GM18526 (cell line): ENCODE results near the gene TGFA.

Source experiments
- POLR2A ChIP-seq: IDR thresholded peaks from 3 replicates; pipeline ENCODE4 v1.6.1; 2011; ENCODE audit not compliant: insufficient read length; ENCODE audit errors: extremely low read depth

The TGFA gene

DNA sequence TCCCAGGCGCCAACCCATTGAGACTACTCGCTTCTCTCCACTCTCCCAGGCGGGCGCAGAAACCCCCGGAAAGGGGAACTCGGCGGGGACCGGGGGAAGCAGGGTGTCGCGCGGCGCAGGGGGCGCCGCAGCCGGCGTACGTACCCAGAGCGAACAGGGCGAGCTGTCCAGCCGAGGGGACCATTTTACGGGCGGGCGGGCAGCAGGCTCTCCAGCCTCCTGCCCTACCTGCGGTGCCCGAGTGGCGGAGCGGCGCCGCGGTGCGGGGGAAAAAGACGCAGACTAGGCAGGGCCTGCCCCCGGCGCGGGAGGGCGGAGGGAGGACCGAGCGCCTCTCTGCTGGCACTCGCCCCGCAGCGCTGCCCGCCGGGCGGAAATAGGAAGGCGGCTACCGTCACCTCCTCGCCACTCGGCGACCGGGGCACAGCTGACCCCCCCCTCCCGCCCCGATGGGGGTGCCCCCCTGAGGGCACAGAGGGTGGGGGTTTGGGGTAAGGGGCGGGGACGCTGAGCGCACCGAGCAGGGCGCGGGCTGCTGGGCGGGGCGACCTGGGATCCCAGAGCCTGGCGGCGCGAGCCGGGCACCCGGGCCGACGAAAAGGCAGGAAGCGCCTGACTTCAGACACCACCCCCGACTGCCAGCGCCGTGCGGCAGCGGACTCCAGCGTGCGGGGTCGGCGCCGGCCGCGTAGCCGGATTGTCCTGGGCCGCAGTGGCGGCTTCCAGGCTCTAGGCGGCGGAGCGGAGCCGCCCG is at the start of gene TGFA:
Gene TGFA (minus strand): TSS at position 243 of the 754 bp plus-strand sequence. CDS start 59 bp downstream, at position 184.
- TF ChIP-seq POLR2A, result no peak

DNA sequence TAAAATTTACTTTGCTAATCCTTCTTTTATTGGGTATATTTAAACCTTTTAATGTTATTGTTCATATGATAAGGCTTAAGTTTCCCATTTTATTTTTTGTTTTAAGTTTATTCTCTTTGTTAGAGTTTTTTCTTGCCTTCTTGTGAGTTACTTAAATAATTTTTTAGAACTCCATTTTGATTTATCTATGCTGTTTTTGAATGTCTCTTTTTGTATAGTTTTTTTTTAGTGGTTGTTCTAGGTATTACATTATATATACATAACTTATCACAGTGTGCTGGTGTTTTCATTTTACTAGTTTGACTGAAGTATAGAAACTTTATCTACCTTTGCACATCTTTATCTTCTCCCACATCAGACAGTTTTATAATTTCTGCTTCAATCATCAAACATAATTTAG is 49.4 kb upstream of the TGFA start:
- TF ChIP-seq POLR2A, result no peak

DNA sequence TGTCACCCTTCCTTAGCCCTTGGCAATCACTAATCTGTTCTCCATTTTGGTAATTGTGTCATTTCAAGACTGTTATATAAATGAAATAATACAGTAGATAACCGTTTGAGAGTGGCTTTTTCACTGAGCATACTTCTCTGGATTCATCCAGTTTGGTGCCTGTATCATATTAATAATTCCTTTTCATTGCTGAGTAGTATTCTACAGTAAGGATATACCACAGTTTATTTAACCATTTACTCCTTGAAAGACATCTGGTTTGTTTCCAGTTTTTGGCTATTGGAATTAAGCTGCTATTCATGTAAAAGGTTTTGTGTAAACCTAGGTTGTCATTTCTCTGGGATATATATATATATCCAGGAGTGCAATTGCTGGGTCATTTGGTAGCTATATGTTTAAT is 44.6 kb upstream of the TGFA start:
- no peak for TF ChIP-seq POLR2A

DNA sequence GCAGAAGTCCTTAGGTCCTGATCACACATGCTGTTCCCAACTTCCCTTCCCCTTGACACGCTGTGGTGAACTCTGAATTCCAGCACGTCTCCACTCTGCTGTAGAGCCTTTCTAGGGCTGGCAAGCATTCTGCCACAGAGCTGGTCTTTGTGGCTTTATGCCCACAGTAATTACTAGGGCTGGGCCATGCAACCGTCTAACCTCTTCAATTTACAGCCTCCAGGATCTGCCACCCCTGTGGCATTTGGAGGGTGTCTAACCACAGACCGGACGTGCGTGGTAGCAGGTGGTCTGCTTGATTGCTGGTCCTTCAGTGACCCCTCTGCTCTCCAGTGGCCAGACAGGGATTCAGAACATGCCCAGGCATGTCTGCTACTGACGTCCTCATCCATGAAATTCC is 43.1 kb upstream of the TGFA start:
- TF ChIP-seq POLR2A, result no peak

DNA sequence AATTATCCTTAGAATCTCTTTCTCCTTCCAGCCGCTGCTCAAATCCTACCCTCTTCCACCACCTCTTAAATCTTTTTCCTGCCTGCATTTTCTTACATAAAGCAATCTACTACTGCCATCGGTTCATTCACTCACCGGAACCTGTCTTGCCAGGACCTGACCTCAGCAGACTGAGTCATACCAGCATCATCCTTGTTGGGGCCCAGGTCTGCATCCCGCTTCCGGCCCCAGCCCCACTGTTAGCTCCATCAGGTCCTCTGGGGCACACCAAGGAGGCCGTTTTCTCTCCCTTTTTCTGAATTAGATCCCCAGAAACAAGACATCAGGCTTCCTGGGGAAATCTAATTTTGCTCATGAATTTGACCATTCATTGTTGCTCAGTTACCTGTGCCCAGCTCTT is 42.7 kb upstream of the TGFA start:
- no peak for TF ChIP-seq POLR2A

DNA sequence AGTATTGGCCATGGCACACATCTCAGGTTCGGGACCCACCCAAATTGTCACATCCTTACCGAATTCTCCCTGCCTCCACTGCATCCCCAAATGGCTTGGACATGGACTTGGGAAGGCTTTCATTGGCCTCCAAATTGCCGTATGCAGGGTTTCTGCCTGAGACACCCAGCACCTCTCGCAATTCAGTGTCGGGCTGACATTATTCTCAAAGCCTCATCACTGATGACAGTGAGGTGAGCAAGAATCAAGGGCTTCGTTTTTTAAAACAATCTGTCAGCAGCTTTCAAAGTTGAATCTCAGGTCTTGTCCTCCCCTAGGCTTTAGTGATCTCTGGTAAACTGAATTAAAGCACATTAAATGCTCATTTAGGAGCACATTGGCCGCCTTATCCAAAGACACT is 29.5 kb upstream of the TGFA start:
- TF ChIP-seq POLR2A, result no peak

DNA sequence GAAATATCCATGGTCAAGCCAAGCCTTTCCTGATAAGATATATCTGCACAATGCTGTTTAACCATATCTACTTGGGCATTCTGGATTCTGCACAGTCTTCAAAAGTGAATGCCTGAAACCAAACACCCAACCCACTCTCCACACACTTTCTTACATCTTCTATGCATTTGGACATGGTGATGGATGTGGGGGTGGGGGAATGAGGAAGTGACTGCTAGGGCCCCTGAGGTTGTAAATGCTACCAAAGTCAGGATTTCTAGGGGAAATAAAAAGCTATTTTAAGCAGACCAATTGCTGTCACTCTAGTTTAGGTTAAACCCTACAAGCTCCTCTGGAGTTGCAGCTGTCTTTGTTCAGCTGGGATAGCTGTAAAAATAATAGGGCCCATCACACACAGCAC is 26.7 kb upstream of the TGFA start:
- TF ChIP-seq POLR2A, result no peak

DNA sequence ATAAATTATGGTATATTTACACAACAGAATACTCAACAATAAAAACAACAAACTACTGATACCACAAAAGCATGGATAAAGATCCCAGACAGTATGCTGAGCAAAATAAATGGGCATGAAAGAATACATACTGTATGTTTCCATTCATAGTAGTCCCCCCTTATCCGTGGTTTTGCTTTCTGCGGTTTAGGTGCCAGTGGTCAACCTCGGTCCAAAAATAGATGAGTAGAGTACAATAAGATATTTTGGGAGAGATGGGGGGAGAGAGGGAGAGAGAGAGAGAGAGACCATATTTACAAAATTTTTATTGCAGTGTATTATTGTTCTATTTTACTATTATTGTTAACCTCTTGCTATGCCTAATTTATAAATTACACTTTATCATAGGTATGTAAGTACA is 21.0 kb upstream of the TGFA start:
- no peak for TF ChIP-seq POLR2A

DNA sequence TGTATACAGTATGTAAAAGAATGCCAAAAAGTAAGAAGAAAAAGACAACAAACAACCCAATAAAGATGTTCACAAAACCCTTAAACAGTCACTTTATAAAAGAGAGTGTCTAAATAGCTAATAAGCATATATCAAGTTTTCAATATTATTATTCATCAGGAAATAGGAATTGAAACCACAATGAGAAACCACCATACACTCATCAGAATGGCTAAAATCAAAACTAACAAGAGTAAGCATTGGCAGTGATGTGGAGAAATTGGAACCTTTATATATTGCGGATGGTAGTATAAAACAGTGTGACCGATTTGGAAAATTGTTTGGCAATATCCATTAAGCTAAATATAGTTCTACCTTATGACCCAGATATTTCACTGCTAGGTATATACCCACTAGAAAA is 20.5 kb upstream of the TGFA start:
- no peak for TF ChIP-seq POLR2A

DNA sequence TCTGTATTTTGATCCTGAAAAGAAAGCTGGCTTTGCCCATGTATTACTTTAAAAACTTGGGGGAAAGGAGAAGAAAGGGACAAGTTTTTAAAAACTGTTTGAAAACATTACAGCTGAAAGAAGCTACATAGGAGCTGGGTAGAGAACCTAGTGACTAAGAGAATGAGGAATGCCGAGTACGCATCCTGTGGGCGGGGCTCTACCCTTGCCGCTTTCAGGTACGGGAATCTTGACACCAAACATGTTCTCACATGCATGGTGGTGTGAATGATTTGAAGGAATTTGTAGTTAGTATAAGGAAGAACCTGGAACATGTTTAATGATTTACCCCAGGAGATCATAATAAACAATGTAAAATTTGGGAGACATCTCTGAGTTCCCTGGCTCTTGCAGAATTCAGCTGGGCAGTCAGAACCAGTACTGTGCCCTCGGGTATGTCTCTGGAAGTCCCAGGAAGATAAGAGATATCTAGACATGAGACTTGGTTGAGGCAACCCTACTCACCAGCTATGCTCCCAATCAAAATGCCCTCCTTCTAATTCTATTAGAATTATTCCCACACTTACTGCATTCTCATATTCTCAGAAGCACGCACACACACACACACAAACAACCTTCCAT is 16.5 kb upstream of the TGFA start:
- no peak for TF ChIP-seq POLR2A

DNA sequence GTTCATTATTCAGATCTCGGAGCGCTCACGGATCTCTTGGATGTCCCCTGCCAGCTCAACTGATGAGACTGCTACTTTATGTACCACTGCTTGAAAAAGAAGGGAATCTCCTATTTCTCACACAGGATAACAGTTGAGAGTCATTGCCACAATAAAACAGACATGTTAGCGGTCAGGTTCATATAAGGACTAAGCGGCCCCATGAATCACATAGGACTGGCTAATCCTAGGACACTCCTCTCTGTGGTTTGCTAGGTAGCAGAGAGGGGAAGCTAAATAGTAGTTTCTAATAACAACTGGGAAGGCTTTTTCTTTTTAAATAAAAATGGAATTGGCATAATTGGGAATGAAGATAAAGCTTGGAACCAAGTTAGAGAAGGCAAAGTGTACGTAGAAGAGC is 15.9 kb upstream of the TGFA start:
- no peak for TF ChIP-seq POLR2A

DNA sequence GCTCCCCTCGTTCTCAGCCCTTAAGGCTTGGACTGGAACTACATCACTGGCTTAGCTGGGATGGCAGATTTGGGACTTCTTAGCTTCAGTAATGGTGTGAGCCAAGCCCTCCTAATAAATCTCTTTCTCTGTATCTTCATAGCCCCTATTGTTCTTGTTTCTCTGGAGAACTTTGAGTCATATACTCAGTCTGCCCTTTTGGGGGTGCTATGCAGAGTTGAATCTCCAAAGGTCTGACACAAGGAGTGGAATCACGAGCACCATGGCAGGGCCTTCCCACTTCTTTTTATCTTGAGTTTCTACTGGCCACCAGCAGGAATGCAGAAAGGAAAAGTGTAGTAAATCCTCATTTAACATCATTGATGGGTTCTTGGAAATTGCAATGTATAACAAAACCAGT is 13.3 kb upstream of the TGFA start:
- no peak for TF ChIP-seq POLR2A

DNA sequence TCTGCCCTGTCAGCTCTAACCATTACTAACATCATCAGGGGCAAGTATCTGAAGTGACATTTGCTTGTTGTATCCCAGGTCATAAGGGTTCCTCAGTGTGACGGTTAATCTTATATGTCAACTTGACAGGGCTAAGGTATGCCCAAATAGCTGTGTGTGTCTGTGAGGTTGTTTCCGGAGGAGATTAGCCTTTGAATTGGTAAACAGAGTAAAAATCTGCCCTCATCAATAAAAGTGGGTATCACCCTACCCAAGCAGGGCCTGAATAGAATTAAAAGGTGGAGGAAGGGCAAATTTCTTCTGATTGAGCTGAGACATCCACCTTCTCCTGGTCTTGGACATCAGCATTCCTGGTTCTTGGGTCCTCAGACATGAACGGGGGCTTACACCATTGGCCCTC is 12.8 kb upstream of the TGFA start:
- no peak for TF ChIP-seq POLR2A

DNA sequence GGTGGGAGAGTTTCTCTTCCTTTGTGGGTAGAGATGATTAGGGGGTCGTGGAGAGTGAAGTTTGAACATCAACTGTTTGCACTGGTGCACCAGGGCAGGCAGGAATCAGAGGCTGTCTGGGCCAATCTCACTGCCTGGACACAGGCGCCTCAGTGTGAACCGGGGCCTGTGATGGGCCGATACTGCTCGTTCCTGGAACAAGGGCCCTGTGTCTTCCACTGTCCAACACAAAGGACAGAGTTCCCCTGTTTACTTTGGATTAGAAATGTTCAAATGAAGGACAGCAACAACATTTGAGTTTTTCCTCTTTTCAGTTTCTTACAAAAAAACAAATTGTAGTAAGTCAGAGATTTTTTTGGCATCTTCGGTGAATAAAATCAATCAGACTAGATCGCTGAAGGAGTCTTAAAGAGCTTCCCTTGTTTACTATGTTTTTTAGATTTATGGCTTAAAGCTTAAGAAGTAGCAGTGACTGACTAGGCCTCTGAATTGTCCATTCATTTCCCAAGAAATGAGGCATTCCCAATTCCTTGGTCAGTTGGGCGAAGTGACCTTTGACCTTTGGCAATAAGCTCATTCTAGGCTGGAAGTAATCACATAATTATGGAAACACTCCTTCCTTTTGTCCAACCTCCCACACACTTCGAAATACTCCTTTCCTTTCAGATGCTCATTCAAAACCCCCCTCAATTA is 11.6 kb upstream of the TGFA start:
- no peak for TF ChIP-seq POLR2A

DNA sequence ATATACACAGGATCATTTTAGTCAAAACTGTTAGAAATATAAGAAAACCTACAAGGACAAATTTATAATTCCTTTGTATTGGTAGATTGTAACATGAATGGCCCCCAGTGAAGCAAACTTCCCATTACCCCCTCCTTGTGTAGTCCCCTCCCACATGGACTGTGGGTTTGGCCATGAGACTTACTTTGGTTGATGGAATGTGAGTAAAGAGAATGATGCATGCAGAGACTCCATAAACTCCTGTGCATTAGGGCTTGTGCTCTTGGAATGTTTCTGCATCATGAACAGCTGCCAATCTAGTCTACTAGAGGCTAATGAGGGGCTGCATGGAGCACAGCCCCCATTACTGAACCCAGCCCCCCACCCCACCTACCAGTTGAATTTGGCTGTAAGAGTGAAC is 8.3 kb upstream of the TGFA start:
- no peak for TF ChIP-seq POLR2A

DNA sequence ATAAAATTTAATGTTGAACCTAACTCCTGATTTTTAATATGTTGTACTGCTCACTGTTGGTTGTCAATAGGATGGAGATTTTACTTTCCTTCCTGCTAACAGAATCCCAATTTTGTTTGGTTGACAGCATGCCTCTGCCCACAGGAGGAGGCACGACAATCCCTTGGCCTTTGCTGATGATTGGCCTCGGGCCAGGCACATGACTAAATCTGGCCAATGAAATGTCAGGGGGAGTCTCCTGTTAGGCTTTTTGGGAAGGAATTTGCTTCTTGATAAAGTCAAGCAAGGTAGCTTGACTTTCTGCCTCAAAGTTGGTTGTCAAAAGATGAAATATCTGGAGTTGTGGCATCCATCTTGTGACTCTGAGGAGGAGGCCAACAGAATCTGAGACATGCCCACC is 6.8 kb upstream of the TGFA start:
- no peak for TF ChIP-seq POLR2A
